ENCODE data around the gene RNU7-1. TPM values are rescaled to one million over a fixed set of nuclear protein-coding genes. Genes with fewer than 3 reads are reported as not detected.
A peak's percentile ranks its signal among the peaks of the same experiment; 100 is the strongest.

RNU7-1 gene
- total and polyA plus RNA-seq, 2 donors (not counting 1 experiment from before 2014, with no cell fraction given) = not detected

GRCh38 chr12:6950811-6951540, 7.4 kb downstream of the RNU7-1 start, which contains the start of gene PTPN6:
PTPN6 (plus strand) TSS chr12:6951356; CDS start chr12:6951513, 157 bp downstream.
- no peak for TF ChIP-seq EZH2 (IDR thresholded peaks at IDR 0.05; ENCODE audit: borderline replicate concordance, insufficient read depth, low read depth, low read length, poor library complexity, severe bottlenecking)
- TF ChIP-seq CTCF (IDR thresholded peaks at IDR 0.05) = no peak
- Histone ChIP-seq H3K27me3 (replicated peaks in 1 of 4; ENCODE audit: control extremely low read depth in 1 of 4, control insufficient read depth in 3 of 4, insufficient read depth in 4 of 4, low read length in 3 of 4) (no peaks in the 10 kb centered on the region), H3K9me3 (ENCODE audit: control extremely low read depth in 1 of 3, control insufficient read depth in 2 of 3, insufficient read depth in 1 of 3, low read length in 2 of 3) (no peaks in the 10 kb centered on the region), H3K4me1 (ENCODE audit: control insufficient read depth in 2 of 2, insufficient read depth in 2 of 2, low read length in 2 of 2) (peaks cover 71 to 76% of the 10 kb centered on the region in 2 donors), H3K4me3 (ENCODE audit: control extremely low read depth in 1 of 5, extremely low read depth in 1 of 5, insufficient read depth in 1 of 5, low read depth in 2 of 5, low read length in 4 of 5) (peak within 1 kb of the TSS; percentile 88 to 98 (median 92)), H3K9ac (ENCODE audit: low read length) (peak within 1 kb of the TSS; percentile 95), H2AFZ (ENCODE audit: insufficient read depth, low read depth, low read length, poor library complexity, severe bottlenecking) (peak within 1 kb of the TSS; percentile 53), H3K36me3 (replicated peaks in 1 of 2; ENCODE audit: control extremely low read depth in 1 of 2, control insufficient read depth in 1 of 2, extremely low read depth in 1 of 2, insufficient read depth in 2 of 2, low read length in 1 of 2) (peaks cover 0 to 41% of the 10 kb centered on the region in 2 experiments), H4K20me1 (ENCODE audit: control insufficient read depth, insufficient read depth, low read length, poor library complexity, severe bottlenecking) (peaks cover 49% of the 10 kb centered on the region), H3K4me2 (replicated peaks; ENCODE audit: low read depth, low read length, poor library complexity, severe bottlenecking) (peak within 1 kb of the TSS; percentile 92), H3K79me2 (ENCODE audit: control insufficient read depth, insufficient read depth, low read length) (peaks cover 65% of the 10 kb centered on the region), H3K27ac (ENCODE audit: low read length in 2 of 2) (peak within 1 kb of the TSS; percentile 84 to 99)
- no peaks in the 10 kb centered on the region for H3K9me3 Mint-ChIP-seq (ENCODE audit: insufficient read depth)
- WGBS (ENCODE audit: insufficient coverage) = 1% methylated on average over 25 of the region's 25 CpGs
- H3K4me3 Mint-ChIP-seq = peak within 1 kb of the TSS; percentile 98
- POLR2A ChIA-PET = interaction anchor here (0.6 to 18.5 kb wide), 7 partner anchors 7 to 288 kb away, joined by 3 to 662 read pairs (median 5); partner anchors contain the start of genes C12orf57, LPCAT3, PTPN6 and RNU7-1
- H3K27me3 Mint-ChIP-seq = no peaks in the 10 kb centered on the region
- peaks cover 86% of the 10 kb centered on the region for H3K4me1 Mint-ChIP-seq
- CTCF ChIA-PET = interaction anchor here (0.6 to 16.6 kb wide), 10 partner anchors 7 to 356 kb away, joined by 3 to 944 read pairs (median 6); partner anchors contain the start of genes C12orf57, RNU7-1 and SPSB2
- peak; percentile 59 for ATAC-seq (ENCODE audit: low read depth)
- peak; percentile 86 for DNase-seq
- H3K27ac Mint-ChIP-seq = peak within 1 kb of the TSS; percentile 98
- intact Hi-C loops (cut with micrococcal nuclease) = loop anchor here (1.0 kb wide), 1 partner anchor 8 kb away; no protein-coding TSS in a partner anchor

All from B cell (primary cell).